D721Med (cell line): ENCODE results near the gene PHACTR1.

Experiments used
- DNase-seq: peaks from one replicate; pipeline ENCODE4 v3.0.0; 2011; ENCODE audit warnings: low spot score; ENCODE audit not compliant: insufficient read length
- FAIRE-seq: peaks from 2 replicates; lab custom pipeline; 2011; peaks lifted over from hg19 to GRCh38; lab: Jason Lieb, UNC
- TF ChIP-seq, protein P1 (sequence below): IDR thresholded peaks from 2 replicates; pipeline ENCODE4 v1.5.1; 2012; ENCODE audit warnings: mild to moderate bottlenecking, control low read depth; ENCODE audit not compliant: insufficient read depth; ENCODE audit errors: missing control alignments

Gene PHACTR1

DNA sequence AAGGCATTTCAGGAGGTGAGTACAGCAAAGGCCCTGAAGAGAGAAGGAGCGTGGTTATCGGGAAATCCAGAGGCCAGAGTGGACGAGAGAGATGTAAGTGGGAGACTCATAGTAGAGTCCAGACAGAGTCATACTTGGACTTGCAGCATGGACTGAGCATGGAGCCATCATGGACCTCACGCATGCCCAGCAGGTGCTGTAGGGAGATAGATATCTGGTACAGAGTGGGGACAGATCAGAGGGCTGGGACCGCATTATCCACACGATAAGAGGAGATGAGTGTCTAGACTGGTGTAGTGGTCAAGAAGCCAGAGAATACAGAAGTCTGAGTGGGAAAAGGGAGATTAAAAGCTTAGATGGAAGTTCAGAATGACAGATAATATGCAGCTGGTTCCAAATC is 484.8 kb downstream of the PHACTR1 start:
- TF ChIP-seq, protein P1, sequence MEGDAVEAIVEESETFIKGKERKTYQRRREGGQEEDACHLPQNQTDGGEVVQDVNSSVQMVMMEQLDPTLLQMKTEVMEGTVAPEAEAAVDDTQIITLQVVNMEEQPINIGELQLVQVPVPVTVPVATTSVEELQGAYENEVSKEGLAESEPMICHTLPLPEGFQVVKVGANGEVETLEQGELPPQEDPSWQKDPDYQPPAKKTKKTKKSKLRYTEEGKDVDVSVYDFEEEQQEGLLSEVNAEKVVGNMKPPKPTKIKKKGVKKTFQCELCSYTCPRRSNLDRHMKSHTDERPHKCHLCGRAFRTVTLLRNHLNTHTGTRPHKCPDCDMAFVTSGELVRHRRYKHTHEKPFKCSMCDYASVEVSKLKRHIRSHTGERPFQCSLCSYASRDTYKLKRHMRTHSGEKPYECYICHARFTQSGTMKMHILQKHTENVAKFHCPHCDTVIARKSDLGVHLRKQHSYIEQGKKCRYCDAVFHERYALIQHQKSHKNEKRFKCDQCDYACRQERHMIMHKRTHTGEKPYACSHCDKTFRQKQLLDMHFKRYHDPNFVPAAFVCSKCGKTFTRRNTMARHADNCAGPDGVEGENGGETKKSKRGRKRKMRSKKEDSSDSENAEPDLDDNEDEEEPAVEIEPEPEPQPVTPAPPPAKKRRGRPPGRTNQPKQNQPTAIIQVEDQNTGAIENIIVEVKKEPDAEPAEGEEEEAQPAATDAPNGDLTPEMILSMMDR, result no peak
- FAIRE-seq (no peak), DNase-seq (no peak)

DNA sequence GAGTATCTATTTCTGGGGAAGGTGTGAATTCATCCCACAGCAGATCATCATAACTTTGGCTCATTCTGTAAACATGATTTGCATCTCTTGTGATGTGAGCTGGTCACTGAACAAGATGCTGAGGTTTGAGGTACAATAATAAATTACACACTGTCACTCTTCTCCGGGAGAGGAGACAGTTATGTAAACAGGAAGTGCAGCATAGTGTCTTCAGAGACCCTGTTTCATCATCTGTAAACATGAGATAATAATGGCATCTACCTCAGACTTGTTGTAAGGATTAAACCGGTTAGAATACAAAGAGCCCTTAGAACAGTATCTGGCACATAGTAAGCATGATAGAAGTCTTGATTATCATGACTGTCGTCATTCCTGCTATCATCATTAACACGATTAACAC is 486.6 kb downstream of the PHACTR1 start:
- TF ChIP-seq, protein P1, result no peak
- DNase-seq (no peak), FAIRE-seq (no peak)

DNA sequence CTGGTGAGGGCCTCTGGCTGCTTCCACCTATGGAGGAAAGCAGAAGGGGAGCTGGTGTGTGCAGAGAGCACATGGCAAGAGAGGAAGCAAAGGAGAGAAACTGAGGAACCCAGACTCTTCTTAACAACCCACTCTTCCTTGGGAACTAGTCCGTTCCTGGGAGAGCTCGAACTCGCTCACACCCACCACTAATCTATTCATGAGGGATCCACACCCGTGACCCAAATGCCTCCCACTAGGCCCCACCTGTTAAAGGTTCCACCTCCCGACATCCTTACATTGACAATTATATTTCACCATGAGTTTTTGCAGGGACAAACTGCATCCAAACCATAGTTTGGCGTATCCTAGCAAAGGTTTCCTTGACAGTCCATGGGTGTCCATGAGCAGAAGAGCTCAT is 488.5 kb downstream of the PHACTR1 start:
- FAIRE-seq, result no peak
- no peak for DNase-seq
- TF ChIP-seq, protein P1, result no peak

DNA sequence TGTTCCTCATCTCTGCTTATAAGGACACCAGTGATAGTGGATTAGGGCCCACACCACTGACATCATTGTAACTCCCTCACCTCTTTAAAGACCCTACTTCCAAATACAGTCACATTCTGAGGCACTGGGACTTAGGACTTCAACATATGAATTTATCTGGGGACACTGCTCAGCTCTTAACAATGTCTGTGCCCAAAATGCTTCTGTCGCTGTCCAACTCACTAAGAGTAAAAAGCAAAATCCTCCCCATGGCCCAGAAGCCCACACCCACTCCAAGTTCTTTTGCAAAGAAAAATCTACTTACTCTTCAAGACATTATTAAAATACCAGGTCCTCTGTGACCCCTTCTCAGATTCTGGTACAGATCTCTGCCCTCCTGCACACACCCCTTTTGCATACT is 495.5 kb downstream of the PHACTR1 start:
- no peak for DNase-seq
- FAIRE-seq, result no peak
- TF ChIP-seq, protein P1, result no peak

DNA sequence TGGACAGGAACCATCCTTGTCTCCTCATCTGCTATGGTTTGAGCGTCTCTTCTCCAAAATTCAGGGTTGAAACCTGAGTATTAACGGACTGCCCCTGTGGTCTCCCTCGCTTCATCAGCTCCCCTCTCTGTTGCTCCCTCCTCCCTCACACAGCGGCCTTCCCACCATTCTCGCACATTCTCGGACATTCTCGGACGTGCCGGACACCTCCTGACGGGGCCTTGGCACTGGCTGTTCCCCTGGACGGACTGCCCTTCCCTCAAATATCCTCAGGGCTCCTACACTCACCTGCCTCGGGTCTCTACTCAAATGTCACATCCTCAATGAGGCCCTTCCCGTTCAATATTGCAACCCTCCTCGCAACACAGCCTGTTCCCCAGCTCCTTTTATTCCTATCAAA is 496.0 kb downstream of the PHACTR1 start:
- TF ChIP-seq, protein P1, result no peak
- DNase-seq (no peak), FAIRE-seq (no peak)

DNA sequence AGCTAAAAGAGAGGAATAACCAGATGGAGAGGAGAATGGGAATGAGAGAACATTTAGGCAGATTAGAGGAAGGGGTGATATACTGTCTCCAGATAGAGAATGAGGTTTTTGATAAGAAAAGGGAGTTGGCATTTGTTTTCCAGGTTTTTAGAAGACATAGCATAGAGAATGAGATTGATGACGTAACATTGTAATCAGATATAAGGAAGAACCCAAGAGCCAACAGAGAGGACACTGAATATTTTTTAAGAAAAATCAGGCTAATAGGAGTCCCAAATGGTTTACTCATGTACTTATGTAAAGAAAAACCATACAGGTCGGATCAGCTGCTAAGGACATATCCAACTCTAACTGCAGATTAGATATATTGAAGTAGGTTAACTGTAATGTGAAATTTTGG is 498.8 kb downstream of the PHACTR1 start:
- TF ChIP-seq, protein P1, result no peak
- no peak for DNase-seq
- no peak for FAIRE-seq

DNA sequence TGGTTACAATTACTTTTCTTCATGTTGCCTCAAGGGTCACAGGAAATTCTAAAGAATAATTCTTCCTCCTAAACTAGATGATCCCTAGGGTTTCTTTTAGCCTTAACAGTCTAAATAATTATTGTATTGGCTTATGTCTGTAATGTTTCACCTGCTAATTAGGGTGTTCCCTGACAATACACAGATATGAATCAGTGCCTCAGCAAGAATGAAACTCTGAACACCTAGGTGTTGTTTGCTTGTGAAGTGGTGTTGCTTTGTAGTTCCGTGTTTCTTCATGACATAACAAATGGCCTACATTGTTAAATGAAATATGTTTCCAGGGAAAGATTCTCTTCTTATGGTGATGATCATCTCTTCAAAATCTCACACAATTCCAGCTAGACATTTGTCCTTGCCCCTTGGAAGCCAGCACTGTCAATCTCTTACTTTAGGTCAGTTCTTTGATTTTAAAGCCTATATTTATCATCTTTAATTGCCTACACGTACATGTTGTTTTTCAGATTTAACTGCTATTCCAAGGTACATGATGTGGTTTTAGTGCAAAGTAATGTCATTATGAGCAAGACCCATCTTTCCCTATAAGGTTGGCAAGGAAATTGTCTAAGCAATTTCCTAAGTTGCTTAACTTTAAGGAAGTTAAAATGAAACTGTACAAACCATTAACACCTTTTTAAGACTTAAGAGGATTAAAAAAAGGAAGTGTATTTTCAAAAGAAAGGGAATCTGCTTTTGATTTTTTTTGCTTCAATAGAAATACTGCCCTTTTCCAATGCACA is 499.9 kb downstream of the PHACTR1 start:
- DNase-seq (no peak), FAIRE-seq (no peak)
- TF ChIP-seq, protein P1, result no peak
